Activated T-helper 17 cell treated with anti-CD3 and anti-CD28 coated beads, Interleukin-2, amount 50 U/mL, for 72 hours (primary cell): ENCODE measurements around the gene APBB2. TPM values are rescaled to one million over a fixed set of nuclear protein-coding genes. Genes with fewer than 3 reads are reported as not detected.

Source experiments
- ATAC-seq: fragments of 150-1000 bp; cut with Tn5 transposase; replicated peaks from 2 replicates; pipeline ENCODE4 v1.10.0; 2021; ENCODE audit warnings: mild to moderate bottlenecking, moderate library complexity
- H3K27ac Mint-ChIP-seq: one replicate; pipeline ENCODE4 v1.8.0; 2022; ENCODE audit warnings: mixed read lengths
- H3K27me3 Mint-ChIP-seq: one replicate; pipeline ENCODE4 v1.8.0; 2022; ENCODE audit warnings: mixed read lengths
- H3K36me3 Mint-ChIP-seq: one replicate; pipeline ENCODE4 v1.8.0; 2022; ENCODE audit warnings: low read depth, mild to moderate bottlenecking, mixed read lengths
- H3K4me1 Mint-ChIP-seq: one replicate; pipeline ENCODE4 v1.8.0; 2022; ENCODE audit warnings: mixed read lengths
- H3K4me3 Mint-ChIP-seq: one replicate; pipeline ENCODE4 v1.8.0; 2022; ENCODE audit warnings: mild to moderate bottlenecking, mixed read lengths
- H3K9me3 Mint-ChIP-seq: one replicate; pipeline ENCODE4 v1.8.0; 2022; ENCODE audit warnings: mixed read lengths
- total RNA-seq, 2 donors: library from RNA; stranded (reverse); gene quantifications; one replicate each; pipeline ENCODE4 v1.2.3, GENCODE V29; 2022

APBB2 gene
- total RNA-seq, 2 donors from 2014 or later = 1.6 to 3.0 TPM

- Mint-ChIP-seq H3K27ac (no peak overlapping the region), H3K4me3 (no peak overlapping the region), H3K36me3 (no peaks in the 10 kb centered on the region), H3K27me3 (peaks cover 16% of the 10 kb centered on the region), H3K4me1 (no peaks in the 10 kb centered on the region), H3K9me3 (no peaks in the 10 kb centered on the region)
- no peak for ATAC-seq
Observed at GRCh38 chr4:40972722-40973121, 241.6 kb downstream of the APBB2 start.

DNA sequence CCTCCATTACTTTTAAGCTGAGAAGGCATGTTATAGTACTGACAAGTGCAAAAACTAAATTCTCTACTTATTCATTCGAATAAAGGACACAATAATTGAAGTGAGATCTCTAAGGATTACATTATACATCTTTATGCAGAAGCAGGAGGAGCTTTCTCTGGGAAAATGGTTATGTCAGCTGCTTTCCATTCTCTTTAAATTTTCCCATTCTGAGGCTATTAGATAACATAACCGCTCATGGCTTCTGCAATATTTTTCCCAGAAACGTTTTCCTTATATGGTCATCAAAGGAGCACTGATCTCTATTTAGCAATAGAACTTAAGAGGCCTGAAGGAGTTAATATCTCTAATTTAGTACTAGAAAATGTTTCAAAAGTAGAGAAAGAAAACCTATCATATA is 243.0 kb downstream of the APBB2 start:
- no peak overlapping the region for H3K4me3 Mint-ChIP-seq
- no peak overlapping the region for H3K27ac Mint-ChIP-seq
- H3K27me3 Mint-ChIP-seq = peaks cover 16% of the 10 kb centered on the region
- no peaks in the 10 kb centered on the region for H3K4me1 Mint-ChIP-seq
- no peaks in the 10 kb centered on the region for H3K9me3 Mint-ChIP-seq
- H3K36me3 Mint-ChIP-seq = no peaks in the 10 kb centered on the region
- no peak for ATAC-seq

GRCh38 chr4:40969501-40969900 is 244.8 kb downstream of the APBB2 start:
- Mint-ChIP-seq H3K4me1 (no peaks in the 10 kb centered on the region), H3K4me3 (no peak overlapping the region), H3K27me3 (peaks cover 9% of the 10 kb centered on the region), H3K9me3 (no peaks in the 10 kb centered on the region), H3K36me3 (no peaks in the 10 kb centered on the region), H3K27ac (no peak overlapping the region)
- ATAC-seq = no peak

- H3K36me3 Mint-ChIP-seq = no peaks in the 10 kb centered on the region
- ATAC-seq = no peak
Observed at GRCh38 chr4:40967550-40967949, 246.8 kb downstream of the APBB2 start.

GRCh38 chr4:40966091-40966490 is 248.3 kb downstream of the APBB2 start:
- ATAC-seq = no peak
- Mint-ChIP-seq H3K27ac (no peak overlapping the region), H3K27me3 (peaks cover 5% of the 10 kb centered on the region), H3K4me1 (no peaks in the 10 kb centered on the region), H3K4me3 (no peak overlapping the region), H3K36me3 (no peaks in the 10 kb centered on the region), H3K9me3 (no peaks in the 10 kb centered on the region)

More at GRCh38 chr4:40967550-40967949, 246.8 kb downstream of the APBB2 start:
- no peak overlapping the region for H3K27ac Mint-ChIP-seq
- H3K27me3 Mint-ChIP-seq = peaks cover 4% of the 10 kb centered on the region
- H3K9me3 Mint-ChIP-seq = no peaks in the 10 kb centered on the region
- no peak overlapping the region for H3K4me3 Mint-ChIP-seq
- H3K4me1 Mint-ChIP-seq = no peaks in the 10 kb centered on the region

- Mint-ChIP-seq H3K4me1 (no peaks in the 10 kb centered on the region), H3K27ac (no peak overlapping the region), H3K4me3 (no peak overlapping the region), H3K27me3 (peaks cover 5% of the 10 kb centered on the region), H3K36me3 (no peaks in the 10 kb centered on the region), H3K9me3 (no peaks in the 10 kb centered on the region)
- ATAC-seq = no peak
Observed at GRCh38 chr4:40963897-40964478, 250.4 kb downstream of the APBB2 start.

- H3K27ac Mint-ChIP-seq = no peak overlapping the region
- no peaks in the 10 kb centered on the region for H3K4me1 Mint-ChIP-seq
- H3K4me3 Mint-ChIP-seq = no peak overlapping the region
- no peaks in the 10 kb centered on the region for H3K36me3 Mint-ChIP-seq
- ATAC-seq = no peak
- H3K9me3 Mint-ChIP-seq = no peaks in the 10 kb centered on the region
- H3K27me3 Mint-ChIP-seq = peaks cover 5% of the 10 kb centered on the region
Observed at GRCh38 chr4:40962551-40963180, 251.7 kb downstream of the APBB2 start.

DNA sequence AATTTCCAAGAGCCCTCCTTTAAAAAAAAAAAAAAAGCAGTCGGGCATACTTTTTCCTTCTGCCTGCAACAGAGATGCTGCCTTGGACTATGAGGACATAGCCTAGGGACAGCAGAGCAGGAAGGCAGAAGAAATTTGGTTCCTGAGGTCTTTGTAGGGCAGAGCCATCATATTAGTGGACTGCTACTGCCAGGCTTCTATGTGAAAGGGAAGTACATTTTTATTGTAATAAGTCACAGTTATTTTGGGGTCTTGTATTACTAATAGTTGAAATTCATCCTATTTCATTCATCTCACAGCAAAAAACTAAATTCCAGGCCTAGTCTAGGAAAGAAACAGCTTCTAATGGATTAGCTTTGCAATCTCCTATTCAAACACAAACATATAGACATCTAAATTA is 253.4 kb downstream of the APBB2 start:
- ATAC-seq = no peak
- no peak overlapping the region for H3K27ac Mint-ChIP-seq
- no peaks in the 10 kb centered on the region for H3K9me3 Mint-ChIP-seq
- no peak overlapping the region for H3K4me3 Mint-ChIP-seq
- H3K4me1 Mint-ChIP-seq = no peaks in the 10 kb centered on the region
- no peaks in the 10 kb centered on the region for H3K36me3 Mint-ChIP-seq
- H3K27me3 Mint-ChIP-seq = peaks cover 5% of the 10 kb centered on the region

GRCh38 chr4:40957281-40957680 is 257.1 kb downstream of the APBB2 start:
- no peak overlapping the region for H3K27ac Mint-ChIP-seq
- H3K27me3 Mint-ChIP-seq = peaks cover 5% of the 10 kb centered on the region
- no peak overlapping the region for H3K4me3 Mint-ChIP-seq
- H3K36me3 Mint-ChIP-seq = no peaks in the 10 kb centered on the region
- ATAC-seq = no peak
- no peaks in the 10 kb centered on the region for H3K4me1 Mint-ChIP-seq
- no peaks in the 10 kb centered on the region for H3K9me3 Mint-ChIP-seq

DNA sequence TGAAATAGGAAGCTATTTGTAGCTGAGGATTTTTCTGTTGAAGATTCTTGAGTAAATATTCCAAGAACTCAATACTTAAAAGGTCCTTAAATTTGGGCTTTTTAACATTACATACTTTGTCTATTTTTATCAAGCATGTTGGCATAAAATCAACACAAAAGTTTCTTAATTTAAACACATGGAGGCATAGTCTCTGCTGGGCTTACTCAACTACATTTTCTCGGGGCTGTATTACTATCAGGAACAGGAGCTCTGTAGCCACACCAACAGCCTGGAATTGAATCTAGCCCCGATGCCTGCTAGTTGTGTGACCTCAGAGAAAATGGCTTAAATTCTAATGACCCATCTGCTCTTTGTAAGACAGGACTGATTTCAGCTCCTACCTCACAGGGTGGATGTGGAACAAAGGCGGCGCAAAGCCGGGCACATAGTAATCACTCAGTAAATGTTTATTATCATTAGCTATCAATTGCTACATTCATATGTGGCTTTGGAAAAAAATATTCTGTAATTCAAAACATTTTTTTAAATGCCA is 257.6 kb downstream of the APBB2 start:
- ATAC-seq = no peak
- Mint-ChIP-seq H3K4me1 (no peaks in the 10 kb centered on the region), H3K27me3 (peaks cover 5% of the 10 kb centered on the region), H3K9me3 (no peaks in the 10 kb centered on the region), H3K36me3 (no peaks in the 10 kb centered on the region), H3K27ac (no peak overlapping the region), H3K4me3 (no peak overlapping the region)

DNA sequence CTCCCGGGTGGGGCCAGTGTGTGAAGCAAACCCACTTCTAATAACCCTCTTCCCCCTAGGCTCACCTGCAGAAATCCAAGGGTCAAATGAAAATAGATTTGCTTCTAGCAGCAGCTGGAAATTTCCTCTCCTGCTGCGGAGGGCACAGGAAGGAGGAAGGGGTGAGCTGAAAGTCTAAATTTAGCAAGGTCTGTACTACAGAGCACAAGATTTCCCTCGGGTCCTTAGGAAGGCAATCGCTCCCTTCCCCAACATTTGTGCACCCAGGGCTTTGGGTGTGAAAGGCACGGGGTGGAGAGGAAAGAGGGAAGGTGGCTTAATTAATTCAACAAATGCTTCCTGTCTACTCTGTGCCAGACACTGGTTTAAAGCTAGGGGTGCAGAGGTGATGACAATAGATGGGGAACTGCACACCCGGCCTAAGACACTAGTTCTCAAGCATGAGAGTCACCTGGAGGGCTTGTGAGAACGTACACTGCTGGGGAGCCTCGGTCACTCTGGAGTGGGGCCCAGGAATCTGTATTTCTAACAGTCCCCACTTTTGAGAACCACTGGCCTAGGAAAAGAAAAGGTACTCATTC is 260.2 kb downstream of the APBB2 start:
- no peaks in the 10 kb centered on the region for H3K9me3 Mint-ChIP-seq
- H3K4me1 Mint-ChIP-seq = no peaks in the 10 kb centered on the region
- no peaks in the 10 kb centered on the region for H3K27me3 Mint-ChIP-seq
- ATAC-seq = no peak
- H3K4me3 Mint-ChIP-seq = no peak overlapping the region
- no peak overlapping the region for H3K27ac Mint-ChIP-seq
- no peaks in the 10 kb centered on the region for H3K36me3 Mint-ChIP-seq

DNA sequence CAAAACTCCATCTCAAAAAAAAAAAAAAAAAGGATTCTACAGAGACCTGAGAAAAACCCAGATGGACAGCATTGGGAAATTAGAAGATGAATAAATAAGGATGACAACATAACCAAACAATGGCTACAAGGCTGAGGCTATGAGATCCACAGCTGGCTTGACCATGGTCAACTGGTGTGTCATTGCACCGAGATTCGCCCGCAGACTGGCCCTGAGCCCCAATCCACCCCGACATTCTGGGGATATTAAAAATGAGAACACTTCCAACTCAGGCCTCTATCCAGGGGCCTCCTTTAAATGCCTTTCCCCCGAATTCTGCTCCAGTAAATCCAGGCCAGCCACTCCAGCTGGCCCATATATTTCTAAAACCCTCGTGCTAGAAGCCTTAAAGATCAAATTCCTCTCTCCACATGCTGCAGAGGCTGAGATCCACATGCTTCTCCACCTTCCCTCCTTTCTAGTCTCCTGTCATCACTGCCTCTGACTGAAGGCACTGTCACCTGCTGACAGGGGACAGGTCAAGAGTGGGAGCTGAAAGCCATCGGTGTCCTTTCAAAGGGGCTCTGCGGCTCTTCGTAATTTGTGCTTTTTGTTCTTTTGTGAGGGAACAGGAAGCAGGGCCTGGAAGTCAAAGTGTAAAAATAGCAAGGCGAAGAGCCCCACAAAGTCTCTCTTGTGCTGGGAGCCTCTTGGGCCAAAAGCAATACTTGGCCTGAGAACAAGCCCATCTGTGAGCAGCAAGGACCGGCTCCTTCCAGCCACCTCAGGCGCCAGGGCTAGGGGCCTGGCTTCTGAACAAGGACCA is 260.9 kb downstream of the APBB2 start:
- H3K27me3 Mint-ChIP-seq = no peaks in the 10 kb centered on the region
- no peak overlapping the region for H3K27ac Mint-ChIP-seq
- no peaks in the 10 kb centered on the region for H3K9me3 Mint-ChIP-seq
- H3K36me3 Mint-ChIP-seq = no peaks in the 10 kb centered on the region
- H3K4me1 Mint-ChIP-seq = no peaks in the 10 kb centered on the region
- no peak overlapping the region for H3K4me3 Mint-ChIP-seq
- no peak for ATAC-seq

- ATAC-seq = no peak
- no peaks in the 10 kb centered on the region for H3K36me3 Mint-ChIP-seq
- no peaks in the 10 kb centered on the region for H3K27me3 Mint-ChIP-seq
- H3K27ac Mint-ChIP-seq = no peak overlapping the region
- no peaks in the 10 kb centered on the region for H3K9me3 Mint-ChIP-seq
- no peak overlapping the region for H3K4me3 Mint-ChIP-seq
- no peaks in the 10 kb centered on the region for H3K4me1 Mint-ChIP-seq
Observed at GRCh38 chr4:40952672-40953071, 261.7 kb downstream of the APBB2 start.

GRCh38 chr4:40952217-40952616 is 262.1 kb downstream of the APBB2 start:
- no peaks in the 10 kb centered on the region for H3K36me3 Mint-ChIP-seq
- no peaks in the 10 kb centered on the region for H3K9me3 Mint-ChIP-seq
- ATAC-seq = no peak
- no peak overlapping the region for H3K27ac Mint-ChIP-seq
- no peak overlapping the region for H3K4me3 Mint-ChIP-seq
- no peaks in the 10 kb centered on the region for H3K27me3 Mint-ChIP-seq
- no peaks in the 10 kb centered on the region for H3K4me1 Mint-ChIP-seq
